ENCODE measurements around the gene IRF5. TPM values are rescaled to one million over a fixed set of nuclear protein-coding genes. Genes with fewer than 3 reads are reported as not detected.

IRF5 gene
- total RNA-seq, 1 experiment from 2014 or later, result 16.5 TPM

GRCh38 chr7:128908750-128909624 lies 28.7 kb upstream of the IRF5 start:
- peaks cover 0 to 15% of the 10 kb centered on the region in 2 experiments; a peak in 1 of 4 replicates for H3K4me1 ChIP-seq (ENCODE audit: control insufficient read depth in 1 of 2, insufficient read depth in 2 of 2, low read length in 2 of 2)
- H3K9ac ChIP-seq (ENCODE audit: low read length), result no peak overlapping the region
- H3K27me3 ChIP-seq (ENCODE audit: insufficient read depth, low read length), result no peaks in the 10 kb centered on the region
- no peaks in the 10 kb centered on the region for H3K79me2 ChIP-seq (ENCODE audit: insufficient read depth, low read length)
- no peak overlapping the region for H2AFZ ChIP-seq (ENCODE audit: low read depth, low read length, poor library complexity, severe bottlenecking)
- ChIA-PET POLR2A (no interaction called here), RAD21 (ENCODE audit: low non-redundant PET in 1 of 2, low total read pairs in 2 of 2, uncharacterized antibody in 2 of 2, unreplicated experiment in 2 of 2) (no interaction called here), CTCF (interaction anchor here (0.8 kb wide), 1 partner anchor 183 kb away, joined by 3 read pairs; no protein-coding TSS in a partner anchor)
- TF ChIP-seq FOSL1 (IDR thresholded peaks at IDR 0.05; ENCODE audit: low read depth) (no peak), POLR2A (IDR thresholded peaks at IDR 0.05; ENCODE audit: borderline replicate concordance, extremely low read depth, insufficient read depth, insufficient read length) (no peak), TCF7L2 (IDR thresholded peaks at IDR 0.05; ENCODE audit: borderline replicate concordance, extremely low read depth, insufficient read depth, insufficient read length) (no peak), ATF3 (IDR thresholded peaks at IDR 0.05) (no peak), ZNF274 (IDR thresholded peaks at IDR 0.05; ENCODE audit: low read depth, low read length) (no peak), POLR2AphosphoS5 (IDR thresholded peaks at IDR 0.05; ENCODE audit: low read depth, low read length) (no peak), ELF1 (IDR thresholded peaks at IDR 0.05; ENCODE audit: borderline replicate concordance, low read depth) (no peak), MAX (IDR thresholded peaks at IDR 0.05) (no peak), EGR1 (IDR thresholded peaks at IDR 0.05; ENCODE audit: low read depth) (no peak), RAD21 (IDR thresholded peaks at IDR 0.05; ENCODE audit: low read depth) (no peak), ZBTB33 (IDR thresholded peaks at IDR 0.05; ENCODE audit: extremely low read depth, insufficient replicate concordance, low read length) (no peak), ZFX (IDR thresholded peaks at IDR 0.05) (no peak), EZH2phosphoT487 (IDR thresholded peaks at IDR 0.05; ENCODE audit: borderline replicate concordance) (no peak), CBX3 (IDR thresholded peaks at IDR 0.05; ENCODE audit: low read depth) (no peak), CEBPB (IDR thresholded peaks at IDR 0.05; ENCODE audit: low read depth) (no peak), CTCF (IDR thresholded peaks at IDR 0.05 in 2 of 3, conservative IDR thresholded peaks at IDR 0.05 in 1 of 3; ENCODE audit: borderline replicate concordance in 1 of 3, insufficient read depth in 1 of 3, low read depth in 2 of 3, low read length in 2 of 3) (no peak), SIN3A (IDR thresholded peaks at IDR 0.05; ENCODE audit: low read depth) (no peak), EZH2 (IDR thresholded peaks at IDR 0.05) (no peak)
- H4K20me1 ChIP-seq (ENCODE audit: insufficient read depth), result no peaks in the 10 kb centered on the region
- H3K27ac ChIP-seq (ENCODE audit: low read depth, low read length), result no peak overlapping the region
- no peaks in the 10 kb centered on the region for H3K9me2 ChIP-seq (ENCODE audit: insufficient read depth)
- H3K4me2 ChIP-seq (ENCODE audit: low read length), result no peak overlapping the region
- no peak overlapping the region for H3K4me3 ChIP-seq (replicated peaks in 1 of 2; ENCODE audit: low read depth in 1 of 2, low read length in 2 of 2)
- BruUV-seq (replicated peaks), result no TSS peak
- no peaks in the 10 kb centered on the region for H3K36me3 ChIP-seq (ENCODE audit: control insufficient read depth in 1 of 2, insufficient read depth in 2 of 2, low read length in 2 of 2)
- ATAC-seq, result no peak
- no peak for DNase-seq (ENCODE audit: low read depth, low spot score)
- intact Hi-C loops (cut with micrococcal nuclease), result no loop called here
- no peaks in the 10 kb centered on the region for H3K9me3 ChIP-seq (ENCODE audit: control insufficient read depth in 1 of 2, insufficient read depth in 1 of 2, low read depth in 1 of 2, low read length in 2 of 2)

Data from HCT116 (cell line).